ENCODE data around the gene PANX1.

DNA sequence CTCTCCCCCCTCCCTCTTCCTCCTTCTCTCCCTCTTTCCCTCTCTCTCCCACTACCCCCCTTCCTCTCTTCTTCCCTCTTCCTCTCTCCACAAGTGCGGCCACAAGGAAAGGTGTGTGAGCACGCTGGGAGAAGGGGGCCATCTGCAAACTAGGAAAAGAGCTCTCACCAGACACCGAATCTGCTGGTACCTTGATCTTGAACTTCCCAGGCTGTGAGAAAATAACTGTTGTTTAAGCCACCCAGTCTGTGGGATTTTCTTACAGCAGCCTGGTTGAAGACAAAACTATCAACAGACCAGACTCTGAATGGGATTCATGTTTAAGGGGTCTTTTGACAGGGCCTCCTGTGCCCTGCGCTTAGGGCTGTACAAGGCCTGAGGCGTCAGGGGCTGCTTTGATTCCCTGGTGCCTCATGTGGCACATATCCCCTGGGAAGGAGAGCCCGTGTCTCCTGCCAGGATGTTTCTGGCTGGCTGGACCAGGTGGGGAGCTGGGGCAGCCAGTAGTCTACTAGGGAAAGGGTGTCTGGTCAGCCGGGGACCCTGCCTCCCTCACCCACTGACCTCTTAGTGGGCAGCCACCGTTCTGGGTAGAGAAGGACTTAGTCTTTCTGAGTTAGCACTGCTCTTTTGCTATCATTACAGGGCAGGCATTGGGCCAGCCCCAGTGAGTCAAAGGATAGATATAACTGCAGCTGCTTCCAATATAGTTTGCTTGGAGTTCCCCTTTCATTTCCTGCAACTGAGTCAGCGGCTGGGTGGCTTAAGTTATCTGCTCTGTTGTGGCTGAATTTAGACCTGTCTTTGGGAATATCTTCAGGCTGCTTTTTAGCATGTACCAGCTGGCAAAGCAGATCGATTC is 6.2 kb downstream of the PANX1 start:
- TF ChIP-seq POLR2AphosphoS5 (IDR thresholded peaks at IDR 0.05; ENCODE audit: borderline replicate concordance, low read depth, low read length): no peak
- no peak for TF ChIP-seq EZH2 (IDR thresholded peaks at IDR 0.05)
